A549 (cell line): ENCODE data around the gene PCDHGB2. TPM values are rescaled to one million over a fixed set of nuclear protein-coding genes. Genes with fewer than 3 reads are reported as not detected.
"Not testable (repeated sequence)": the region's sequence is repeated elsewhere in the genome, so short reads cannot be mapped to it uniquely, and the experiment has no call there.

Experiments used
- ATAC-seq, 2 experiments: fragments of 200-7000 bp in 1 of 2; fragments of >200 bp in 1 of 2; cut with Nextera tagmentation in 1 of 2; cut with Tn5 transposase in 1 of 2; 3 replicates each; pipeline versions ENCODE4 v1.8.0 to v1.9.1; 2018 to 2020; ENCODE audit warnings: mild to moderate bottlenecking in 1 of 2, moderate library complexity in 1 of 2
- CTCF ChIA-PET: fragments of 300-600 bp; sonication (Branson Sonifier 250); formaldehyde crosslinking; extraction: SDS; loops from one replicate; lab custom pipeline; 2021; ENCODE audit warnings: antibody characterized with exemption, inconsistent platforms; lab: Yijun Ruan, JAX
- POLR2A ChIA-PET: fragments of 350-600 bp; formaldehyde crosslinking; extraction: SDS; loops from one replicate; lab custom pipeline; 2021; ENCODE audit warnings: antibody characterized with exemption, inconsistent platforms; lab: Yijun Ruan, JAX
- DNase-seq, 2 experiments: peaks; one replicate each; pipeline versions ENCODE4 v3.0.0 to v3.0.0-alpha.2; 2011 to 2016; ENCODE audit warnings: low read depth in 1 of 2, low spot score in 1 of 2
- FAIRE-seq: peaks from 2 replicates; lab custom pipeline; 2011; peaks lifted over from hg19 to GRCh38; lab: Jason Lieb, UNC
- H3K27ac ChIP-seq, 2 experiments: fragments of >200 bp; sonication (Bioruptor Twin); formaldehyde crosslinking; 3 replicates each; pipeline ENCODE4 v1.5.1; 2016 to 2017
- H3K4me1 ChIP-seq: fragments of >200 bp; sonication (Bioruptor Twin); formaldehyde crosslinking; 3 replicates; pipeline ENCODE4 v1.6.1; 2016
- H3K4me2 ChIP-seq: fragments of >200 bp; sonication (Bioruptor Twin); formaldehyde crosslinking; 3 replicates; pipeline ENCODE4 v1.6.1; 2016
- H3K4me3 ChIP-seq: fragments of >200 bp; sonication (Bioruptor Twin); formaldehyde crosslinking; 3 replicates; pipeline ENCODE4 v1.5.1; 2016
- H3K9me3 ChIP-seq: fragments of >200 bp; sonication (Bioruptor Twin); formaldehyde crosslinking; 3 replicates; pipeline ENCODE4 v1.6.1; 2016
- BHLHE40 ChIP-seq: IDR thresholded peaks from 2 replicates; pipeline ENCODE4 v1.6.1; 2012; ENCODE audit warnings: low read depth, low read length, inconsistent platforms
- CBX8 ChIP-seq: fragments of 200-600 bp; sonication (generic); IDR thresholded peaks from 2 replicates; pipeline ENCODE4 v1.6.1; 2016
- CEBPB ChIP-seq, 2 experiments: fragments of >200 bp in 1 of 2; sonication (Bioruptor Twin) in 1 of 2; formaldehyde crosslinking in 1 of 2; IDR thresholded peaks; 2 replicates each; pipeline ENCODE4 v1.6.1; 2012 to 2016
- CHD4 ChIP-seq: fragments of 200-600 bp; sonication (generic); IDR thresholded peaks from 2 replicates; pipeline ENCODE4 v1.6.1; 2016; ENCODE audit warnings: antibody characterized with exemption, mild to moderate bottlenecking, borderline replicate concordance
- EHMT2 ChIP-seq: fragments of 200-600 bp; sonication (generic); IDR thresholded peaks from 2 replicates; pipeline ENCODE4 v1.6.1; 2016; ENCODE audit warnings: antibody characterized with exemption, low read depth, mild to moderate bottlenecking, moderate library complexity
- ELK1 ChIP-seq: fragments of 150-350 bp; IDR thresholded peaks from 2 replicates; pipeline ENCODE4 v1.6.1; 2014; ENCODE audit warnings: low read depth, mild to moderate bottlenecking, low read length
- FOSL2 ChIP-seq, 2 experiments: fragments of 450-650 bp in 1 of 2; fragments of >200 bp in 1 of 2; sonication (Bioruptor Twin) in 1 of 2; formaldehyde crosslinking; IDR thresholded peaks; 2 replicates each; pipeline versions ENCODE4 v1.5.0 to v1.6.1; 2016 to 2020; ENCODE audit warnings: mild to moderate bottlenecking in 1 of 2, moderate library complexity in 1 of 2
- HDAC2 ChIP-seq: fragments of 200-600 bp; sonication (generic); IDR thresholded peaks from 2 replicates; pipeline ENCODE4 v1.6.1; 2016
- HOXA7 ChIP-seq: fragments of 250-450 bp; sonication (Bioruptor Pico); IDR thresholded peaks from 2 replicates; pipeline ENCODE4 v1.5.0; 2020; ENCODE audit warnings: mild to moderate bottlenecking, moderate library complexity
- HOXB5 ChIP-seq: fragments of 250-450 bp; sonication (Bioruptor Pico); IDR thresholded peaks from 2 replicates; pipeline ENCODE4 v1.5.0; 2020; ENCODE audit warnings: mild to moderate bottlenecking, moderate library complexity
- JUN ChIP-seq, 2 experiments: fragments of >200 bp; sonication (Bioruptor Twin); formaldehyde crosslinking; IDR thresholded peaks; 2 replicates in 1 of 2; 3 replicates in 1 of 2; pipeline ENCODE4 v1.6.1; 2016 to 2017
- KDM5A ChIP-seq: fragments of 200-600 bp; sonication (generic); IDR thresholded peaks from 2 replicates; pipeline ENCODE4 v1.6.1; 2016; ENCODE audit warnings: antibody characterized with exemption, mild to moderate bottlenecking
- MAX ChIP-seq: IDR thresholded peaks from 2 replicates; pipeline ENCODE4 v1.6.1; 2012
- NFE2L2 ChIP-seq: fragments of 150-350 bp; conservative IDR thresholded peaks from 2 replicates; pipeline ENCODE4 v1.6.1; 2014; ENCODE audit warnings: low read length
- NPAS2 ChIP-seq: fragments of 250-450 bp; sonication (Bioruptor Pico); IDR thresholded peaks from 2 replicates; pipeline ENCODE4 v1.8.0; 2022; ENCODE audit warnings: mild to moderate bottlenecking, moderate library complexity, borderline replicate concordance
- RAD21 ChIP-seq, 2 experiments: fragments of >200 bp in 1 of 2; sonication (Bioruptor Twin) in 1 of 2; formaldehyde crosslinking in 1 of 2; IDR thresholded peaks in 1 of 2; conservative IDR thresholded peaks in 1 of 2; 2 replicates in 1 of 2; 3 replicates in 1 of 2; pipeline ENCODE4 v1.6.1; 2012 to 2018; ENCODE audit warnings: inconsistent platforms in 1 of 2
- ZC3H11A ChIP-seq: fragments of 450-650 bp; IDR thresholded peaks from 2 replicates; pipeline ENCODE4 v1.6.1; 2014; ENCODE audit warnings: antibody characterized with exemption, mild to moderate bottlenecking
- ZNF302 ChIP-seq: fragments of 250-450 bp; sonication (Bioruptor Pico); IDR thresholded peaks from 2 replicates; pipeline ENCODE4 v1.9.0; 2021; ENCODE audit warnings: inconsistent platforms, mild to moderate bottlenecking, moderate library complexity
- WGBS: methylation state at CpG from one replicate; pipeline ENCODE4 v1.1.6; 2017; ENCODE audit errors: missing lambda C conversion rate; 5-methylcytosine and 5-hydroxymethylcytosine counted together
- polyA plus RNA-seq, 4 experiments: library from polyadenylated mRNA; depleted of rRNA in 3 of 4; stranded (reverse); fragments of >200 nt; fragmentation: RNase III in 1 of 4; extraction: RNeasy Plus Mini Kit Qiagen cat#74134 plus additional on column Dnase treatment in 1 of 4; gene quantifications; 2 replicates in 3 of 4; 3 replicates in 1 of 4; pipeline ENCODE4 v1.2.3, GENCODE V29; 2011 to 2017
- TF ChIP-seq, protein P1 (sequence below): fragments of >200 bp; sonication (Bioruptor Twin); formaldehyde crosslinking; IDR thresholded peaks from 2 replicates; pipeline ENCODE4 v1.6.1; 2016
- TF ChIP-seq, protein P2 (sequence below): fragments of 250-450 bp; sonication (Bioruptor Pico); IDR thresholded peaks from 2 replicates; pipeline ENCODE4 v1.5.0; 2021; ENCODE audit warnings: mild to moderate bottlenecking, moderate library complexity, borderline replicate concordance
- TF ChIP-seq, protein P3 (sequence below): fragments of >200 bp; sonication (Bioruptor Twin); formaldehyde crosslinking; IDR thresholded peaks from 3 replicates; pipeline ENCODE4 v1.6.1; 2016
- TF ChIP-seq, protein P4 (sequence below): fragments of 250-450 bp; sonication (Bioruptor Pico); IDR thresholded peaks from 2 replicates; pipeline ENCODE4 v1.5.0; 2020; ENCODE audit warnings: low read depth, mild to moderate bottlenecking, moderate library complexity

The PCDHGB2 gene
- polyA plus RNA-seq, 2 of the 4 experiments (the other 2 are of a cell fraction), result 0.04 to 0.36 TPM

DNA sequence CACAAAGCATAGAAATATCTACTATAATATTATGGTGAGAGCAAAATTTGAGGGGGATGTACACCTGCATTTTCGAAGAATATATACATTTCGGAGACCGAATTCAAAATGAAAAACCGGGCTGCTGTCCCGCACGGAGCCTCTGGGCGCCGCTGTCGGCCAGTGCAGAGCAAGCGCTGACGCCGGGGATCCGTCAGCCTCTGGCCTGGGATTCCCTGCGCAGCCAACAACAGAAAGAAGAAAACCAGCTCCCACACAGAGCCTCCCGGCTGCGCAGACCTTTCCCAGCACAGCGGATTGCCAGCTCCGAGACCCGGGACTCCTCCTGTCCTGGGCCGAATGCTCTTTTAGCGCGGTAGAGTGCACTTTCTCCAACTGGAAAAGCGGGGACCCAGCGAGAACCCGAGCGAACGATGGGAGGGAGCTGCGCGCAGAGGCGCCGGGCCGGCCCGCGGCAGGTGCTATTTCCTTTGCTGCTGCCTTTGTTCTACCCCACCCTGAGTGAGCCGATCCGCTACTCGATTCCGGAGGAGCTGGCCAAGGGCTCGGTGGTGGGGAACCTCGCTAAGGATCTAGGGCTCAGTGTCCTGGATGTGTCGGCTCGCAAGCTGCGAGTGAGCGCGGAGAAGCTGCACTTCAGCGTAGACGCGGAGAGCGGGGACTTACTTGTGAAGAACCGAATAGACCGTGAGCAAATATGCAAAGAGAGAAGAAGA lies 48.2 kb downstream of the PCDHGB2 start, which contains the start of gene PCDHGB6:
Gene PCDHGB6 (plus strand): TSS at position 232 of the 716 bp plus-strand sequence. CDS start 182 bp downstream, at position 414.
- not testable (repeated sequence) for FAIRE-seq, H3K27ac ChIP-seq
- TF ChIP-seq RAD21 (conservative IDR thresholded peaks at IDR 0.05 in 1 of 2, IDR thresholded peaks at IDR 0.05 in 1 of 2), result peak in 1 of 2 experiments; percentile 27; a peak in 2 of 5 replicates
- TF ChIP-seq, all 56 proteins: peak for 1; not testable (repeated sequence) for 55
- 61% methylated on average over 35 of the region's 51 CpGs for WGBS
- peaks cover 60% of the 10 kb centered on the region for H3K9me3 ChIP-seq
- CTCF ChIA-PET, result interaction anchor here (1.3 to 1.5 kb wide), 3 partner anchors 9 to 156 kb away, joined by 4 to 5 read pairs (median 4); partner anchors contain the start of gene PCDHGA11
- DNase-seq (peak in 1 of 2 experiments; percentile 13), ATAC-seq (peak in 1 of 2 experiments; percentile 80; a peak in 3 of 6 replicates)
- POLR2A ChIA-PET, H3K4me3 ChIP-seq, H3K4me2 ChIP-seq, H3K4me1 ChIP-seq: not testable (repeated sequence)

GRCh38 chr5:141409598-141410306 lies 50.0 kb downstream of the PCDHGB2 start:
- Histone ChIP-seq H3K4me2 (no peak overlapping the region), H3K4me3 (no peak overlapping the region), H3K27ac (no peak overlapping the region), H3K9me3 (peaks cover 50% of the 10 kb centered on the region), H3K4me1 (no peaks in the 10 kb centered on the region)
- WGBS, result 87% methylated on average over 61 of the region's 64 CpGs
- no peak for ATAC-seq
- CTCF ChIA-PET, result no interaction called here
- no peak for DNase-seq
- TF ChIP-seq ZNF302 (CRISPR knock-in tag), result no peak
- TF ChIP-seq HOXB5 (CRISPR knock-in tag), result no peak
- TF ChIP-seq ZC3H11A, result no peak
- TF ChIP-seq, protein P1, sequence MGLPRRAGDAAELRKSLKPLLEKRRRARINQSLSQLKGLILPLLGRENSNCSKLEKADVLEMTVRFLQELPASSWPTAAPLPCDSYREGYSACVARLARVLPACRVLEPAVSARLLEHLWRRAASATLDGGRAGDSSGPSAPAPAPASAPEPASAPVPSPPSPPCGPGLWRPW, result no peak
- FAIRE-seq, result no peak
- POLR2A ChIA-PET, result no interaction called here

GRCh38 chr5:141411575-141411974 lies 51.8 kb downstream of the PCDHGB2 start:
- no peak overlapping the region for H3K4me3 ChIP-seq
- WGBS, result 48% methylated on average over 3 of the region's 3 CpGs
- no peak for ATAC-seq
- ChIA-PET CTCF (interaction anchor here (1.0 kb wide), 1 partner anchor 113 kb away, joined by 4 read pairs; no protein-coding TSS in a partner anchor), POLR2A (no interaction called here)
- no peak for DNase-seq
- no peak for TF ChIP-seq HOXA7 (CRISPR knock-in tag)
- no peak for TF ChIP-seq CBX8
- no peak for TF ChIP-seq NFE2L2
- TF ChIP-seq EHMT2, result no peak
- no peak for TF ChIP-seq FOSL2 (IDR thresholded peaks at IDR 0.05)
- TF ChIP-seq FOSL2 (CRISPR knock-in tag; IDR thresholded peaks at IDR 0.05), result no peak
- TF ChIP-seq MAX, result no peak
- no peak for TF ChIP-seq BHLHE40
- TF ChIP-seq, protein P2, sequence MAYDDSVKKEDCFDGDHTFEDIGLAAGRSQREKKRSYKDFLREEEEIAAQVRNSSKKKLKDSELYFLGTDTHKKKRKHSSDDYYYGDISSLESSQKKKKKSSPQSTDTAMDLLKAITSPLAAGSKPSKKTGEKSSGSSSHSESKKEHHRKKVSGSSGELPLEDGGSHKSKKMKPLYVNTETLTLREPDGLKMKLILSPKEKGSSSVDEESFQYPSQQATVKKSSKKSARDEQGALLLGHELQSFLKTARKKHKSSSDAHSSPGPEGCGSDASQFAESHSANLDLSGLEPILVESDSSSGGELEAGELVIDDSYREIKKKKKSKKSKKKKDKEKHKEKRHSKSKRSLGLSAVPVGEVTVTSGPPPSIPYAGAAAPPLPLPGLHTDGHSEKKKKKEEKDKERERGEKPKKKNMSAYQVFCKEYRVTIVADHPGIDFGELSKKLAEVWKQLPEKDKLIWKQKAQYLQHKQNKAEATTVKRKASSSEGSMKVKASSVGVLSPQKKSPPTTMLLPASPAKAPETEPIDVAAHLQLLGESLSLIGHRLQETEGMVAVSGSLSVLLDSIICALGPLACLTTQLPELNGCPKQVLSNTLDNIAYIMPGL (CRISPR knock-in tag), result no peak
- no peak for TF ChIP-seq CHD4
- TF ChIP-seq JUN (IDR thresholded peaks at IDR 0.05), result no peak
- no peak for TF ChIP-seq KDM5A
- TF ChIP-seq NPAS2, result no peak
- TF ChIP-seq ZNF302 (CRISPR knock-in tag), result no peak
- TF ChIP-seq, protein P3, sequence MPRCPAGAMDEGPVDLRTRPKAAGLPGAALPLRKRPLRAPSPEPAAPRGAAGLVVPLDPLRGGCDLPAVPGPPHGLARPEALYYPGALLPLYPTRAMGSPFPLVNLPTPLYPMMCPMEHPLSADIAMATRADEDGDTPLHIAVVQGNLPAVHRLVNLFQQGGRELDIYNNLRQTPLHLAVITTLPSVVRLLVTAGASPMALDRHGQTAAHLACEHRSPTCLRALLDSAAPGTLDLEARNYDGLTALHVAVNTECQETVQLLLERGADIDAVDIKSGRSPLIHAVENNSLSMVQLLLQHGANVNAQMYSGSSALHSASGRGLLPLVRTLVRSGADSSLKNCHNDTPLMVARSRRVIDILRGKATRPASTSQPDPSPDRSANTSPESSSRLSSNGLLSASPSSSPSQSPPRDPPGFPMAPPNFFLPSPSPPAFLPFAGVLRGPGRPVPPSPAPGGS, result no peak
- TF ChIP-seq, protein P4, sequence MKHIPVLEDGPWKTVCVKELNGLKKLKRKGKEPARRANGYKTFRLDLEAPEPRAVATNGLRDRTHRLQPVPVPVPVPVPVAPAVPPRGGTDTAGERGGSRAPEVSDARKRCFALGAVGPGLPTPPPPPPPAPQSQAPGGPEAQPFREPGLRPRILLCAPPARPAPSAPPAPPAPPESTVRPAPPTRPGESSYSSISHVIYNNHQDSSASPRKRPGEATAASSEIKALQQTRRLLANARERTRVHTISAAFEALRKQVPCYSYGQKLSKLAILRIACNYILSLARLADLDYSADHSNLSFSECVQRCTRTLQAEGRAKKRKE (CRISPR knock-in tag), result no peak
- no peak for TF ChIP-seq CEBPB (IDR thresholded peaks at IDR 0.05)
- no peak for TF ChIP-seq HDAC2
- no peak for TF ChIP-seq ELK1
- H3K9me3 ChIP-seq, result peaks cover 36% of the 10 kb centered on the region
- H3K27ac ChIP-seq, result no peak overlapping the region
- no peak overlapping the region for H3K4me2 ChIP-seq
- no peaks in the 10 kb centered on the region for H3K4me1 ChIP-seq
- FAIRE-seq, result no peak
